ENCODE results near the gene PRKAR1A.
A peak's percentile ranks its signal among the peaks of the same experiment; 100 is the strongest.
"Not testable (repeated sequence)": the region's sequence is repeated elsewhere in the genome, so short reads cannot be mapped to it uniquely, and the experiment has no call there.

The PRKAR1A gene

GRCh38 chr17:68581863-68582645, 69.8 kb downstream of the PRKAR1A start:
- DNase-seq: no peak

GRCh38 chr17:68582867-68583266, 70.6 kb downstream of the PRKAR1A start:
- DNase-seq: not testable (repeated sequence)

- no peak for DNase-seq
These were observed 72.5 kb downstream of the PRKAR1A start for GRCh38 chr17:68584581-68585303.

- DNase-seq: no peak
These were observed 73.4 kb downstream of the PRKAR1A start for GRCh38 chr17:68585643-68586042.

- DNase-seq: no peak
These were observed 74.8 kb downstream of the PRKAR1A start for GRCh38 chr17:68587026-68587425.

GRCh38 chr17:68587847-68588246, 75.6 kb downstream of the PRKAR1A start:
- no peak for DNase-seq

- DNase-seq: no peak
These were observed 76.1 kb downstream of the PRKAR1A start for GRCh38 chr17:68588362-68588761.

GRCh38 chr17:68589086-68589485, 76.9 kb downstream of the PRKAR1A start:
- no peak for DNase-seq

- DNase-seq: no peak
These were observed 79.4 kb downstream of the PRKAR1A start for GRCh38 chr17:68591583-68591982.

GRCh38 chr17:68592009-68592408, 79.8 kb downstream of the PRKAR1A start:
- DNase-seq: no peak

- DNase-seq: no peak
These were observed 80.7 kb downstream of the PRKAR1A start for GRCh38 chr17:68592682-68593641.

GRCh38 chr17:68594552-68594951, 82.3 kb downstream of the PRKAR1A start:
- DNase-seq: no peak

- no peak for DNase-seq
These were observed 83.3 kb downstream of the PRKAR1A start for GRCh38 chr17:68595496-68595895.

- no peak for DNase-seq
These were observed 83.8 kb downstream of the PRKAR1A start for GRCh38 chr17:68595986-68596385.

- no peak for DNase-seq
These were observed 84.2 kb downstream of the PRKAR1A start for GRCh38 chr17:68596411-68596945.

GRCh38 chr17:68598074-68598473, 85.8 kb downstream of the PRKAR1A start:
- DNase-seq: no peak

- no peak for DNase-seq
These were observed 86.3 kb downstream of the PRKAR1A start for GRCh38 chr17:68598545-68598961.

- DNase-seq: no peak
These were observed 86.9 kb downstream of the PRKAR1A start for GRCh38 chr17:68599091-68599490.

- no peak for DNase-seq
These were observed 87.4 kb downstream of the PRKAR1A start for GRCh38 chr17:68599552-68600066.

- peak; percentile 7 to 32 for DNase-seq
These were observed 88.1 kb downstream of the PRKAR1A start for GRCh38 chr17:68600067-68600930.

All from NCI-H1930 (cell line).